ENCODE data around the gene PAPOLA. TPM values are rescaled to one million over a fixed set of nuclear protein-coding genes. Genes with fewer than 3 reads are reported as not detected.

PAPOLA gene
- total and polyA plus RNA-seq, 8 donors, result 60.9 to 317 (median 127) TPM

DNA sequence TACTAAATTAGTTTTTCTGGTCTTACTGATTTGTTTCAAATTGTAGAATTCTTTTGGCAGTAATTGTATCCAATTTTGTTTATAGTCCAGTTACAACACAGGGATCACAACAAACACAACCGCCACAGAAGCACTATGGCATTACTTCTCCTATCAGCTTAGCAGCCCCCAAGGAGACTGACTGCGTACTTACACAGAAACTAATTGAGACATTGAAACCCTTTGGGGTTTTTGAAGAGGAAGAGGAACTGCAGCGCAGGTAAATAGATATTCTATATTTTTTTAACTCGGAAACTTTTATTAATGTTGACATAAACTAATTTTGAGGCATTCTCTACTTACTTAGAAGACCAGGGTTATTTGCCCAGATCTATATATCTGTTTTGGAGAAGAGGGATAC is 17.8 kb downstream of the PAPOLA start:
- no peaks in the 10 kb centered on the region for H3K9me3 ChIP-seq
- no peaks in the 10 kb centered on the region for H3K27me3 ChIP-seq
- intact Hi-C loops (cut with DNase I; ENCODE audit: low total_unique reads), result no loop called here
- peaks cover 14 to 50% (median 47%) of the 10 kb centered on the region in 4 donors for H3K36me3 ChIP-seq
- TF ChIP-seq, protein P1, sequence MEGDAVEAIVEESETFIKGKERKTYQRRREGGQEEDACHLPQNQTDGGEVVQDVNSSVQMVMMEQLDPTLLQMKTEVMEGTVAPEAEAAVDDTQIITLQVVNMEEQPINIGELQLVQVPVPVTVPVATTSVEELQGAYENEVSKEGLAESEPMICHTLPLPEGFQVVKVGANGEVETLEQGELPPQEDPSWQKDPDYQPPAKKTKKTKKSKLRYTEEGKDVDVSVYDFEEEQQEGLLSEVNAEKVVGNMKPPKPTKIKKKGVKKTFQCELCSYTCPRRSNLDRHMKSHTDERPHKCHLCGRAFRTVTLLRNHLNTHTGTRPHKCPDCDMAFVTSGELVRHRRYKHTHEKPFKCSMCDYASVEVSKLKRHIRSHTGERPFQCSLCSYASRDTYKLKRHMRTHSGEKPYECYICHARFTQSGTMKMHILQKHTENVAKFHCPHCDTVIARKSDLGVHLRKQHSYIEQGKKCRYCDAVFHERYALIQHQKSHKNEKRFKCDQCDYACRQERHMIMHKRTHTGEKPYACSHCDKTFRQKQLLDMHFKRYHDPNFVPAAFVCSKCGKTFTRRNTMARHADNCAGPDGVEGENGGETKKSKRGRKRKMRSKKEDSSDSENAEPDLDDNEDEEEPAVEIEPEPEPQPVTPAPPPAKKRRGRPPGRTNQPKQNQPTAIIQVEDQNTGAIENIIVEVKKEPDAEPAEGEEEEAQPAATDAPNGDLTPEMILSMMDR (IDR thresholded peaks at IDR 0.05), result no peak
- no peak for TF ChIP-seq POLR2AphosphoS5 (IDR thresholded peaks at IDR 0.05)
- no peak for TF ChIP-seq EP300 (IDR thresholded peaks at IDR 0.05)
- TF ChIP-seq POLR2A (IDR thresholded peaks at IDR 0.05), result no peak
- H3K4me1 ChIP-seq, result peaks cover 10 to 52% (median 29%) of the 10 kb centered on the region in 4 donors
- DNase-seq, result no peak
- no peak overlapping the region for H3K4me3 ChIP-seq
- H3K27ac ChIP-seq, result no peak overlapping the region
- WGBS, 5 donors, result 86 to 95% (median 89%) methylated on average over 4 of the region's 4 CpGs

- intact Hi-C loops (cut with DNase I; ENCODE audit: low total_unique reads), result no loop called here
- Histone ChIP-seq H3K4me3 (no peak overlapping the region), H3K36me3 (peaks cover 29 to 95% (median 93%) of the 10 kb centered on the region in 4 donors), H3K27ac (no peak overlapping the region), H3K27me3 (no peaks in the 10 kb centered on the region), H3K9me3 (no peaks in the 10 kb centered on the region), H3K4me1 (no peaks in the 10 kb centered on the region)
- no peak for DNase-seq
- TF ChIP-seq EP300 (IDR thresholded peaks at IDR 0.05) (no peak), POLR2A (IDR thresholded peaks at IDR 0.05) (no peak), POLR2AphosphoS5 (IDR thresholded peaks at IDR 0.05) (no peak)
- TF ChIP-seq, protein P1 (IDR thresholded peaks at IDR 0.05), result no peak
- WGBS, 5 donors, result 91 to 99% (median 94%) methylated on average over 5 of the region's 5 CpGs
Observed at GRCh38 chr14:96525452-96525851, 23.3 kb downstream of the PAPOLA start.

GRCh38 chr14:96532632-96533031 is 30.4 kb downstream of the PAPOLA start:
- Histone ChIP-seq H3K27me3 (no peaks in the 10 kb centered on the region), H3K27ac (no peak overlapping the region), H3K36me3 (peaks cover 24 to 95% (median 77%) of the 10 kb centered on the region in 4 donors), H3K4me3 (no peak overlapping the region), H3K4me1 (peaks cover 0 to under 1% (median 0%) of the 10 kb centered on the region in 4 donors), H3K9me3 (no peaks in the 10 kb centered on the region)
- intact Hi-C loops (cut with DNase I; ENCODE audit: low total_unique reads), result no loop called here
- DNase-seq, result no peak
- TF ChIP-seq POLR2A (IDR thresholded peaks at IDR 0.05) (no peak), POLR2AphosphoS5 (IDR thresholded peaks at IDR 0.05) (no peak), EP300 (IDR thresholded peaks at IDR 0.05) (no peak)
- TF ChIP-seq, protein P1 (IDR thresholded peaks at IDR 0.05), result no peak

DNA sequence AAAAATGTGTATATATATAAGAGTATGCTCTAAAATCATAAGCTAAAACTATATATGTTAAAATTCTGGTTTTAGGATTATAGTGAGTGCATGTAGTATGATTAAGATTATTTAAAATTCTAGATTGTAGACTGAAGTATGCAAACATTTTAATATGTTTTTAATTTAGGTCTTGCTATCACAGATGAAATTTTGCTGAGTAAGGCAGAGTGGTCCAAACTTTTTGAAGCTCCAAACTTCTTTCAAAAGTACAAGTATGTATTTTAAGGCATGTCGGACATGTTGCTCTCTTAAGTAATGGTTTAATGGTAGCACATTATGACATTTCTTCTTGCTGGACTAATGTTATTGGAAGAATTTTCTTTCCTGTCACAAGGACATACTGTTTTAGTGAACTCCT is 34.6 kb downstream of the PAPOLA start:
- no peak for DNase-seq

More for the DNA sequence above, 34.6 kb downstream of the PAPOLA start:
- intact Hi-C loops (cut with DNase I; ENCODE audit: low total_unique reads), result no loop called here
- 94 to 100% (median 97%) methylated on average over 1 of the region's 1 CpG for WGBS, 5 donors
- H3K36me3 ChIP-seq, result peaks cover 12 to 56% (median 40%) of the 10 kb centered on the region in 4 donors
- no peak for TF ChIP-seq POLR2AphosphoS5 (IDR thresholded peaks at IDR 0.05)
- TF ChIP-seq, protein P1 (IDR thresholded peaks at IDR 0.05), result no peak
- TF ChIP-seq EP300 (IDR thresholded peaks at IDR 0.05), result no peak
- no peak for TF ChIP-seq POLR2A (IDR thresholded peaks at IDR 0.05)
- no peaks in the 10 kb centered on the region for H3K27me3 ChIP-seq
- peaks cover 0 to 12% (median 3%) of the 10 kb centered on the region in 4 donors for H3K4me1 ChIP-seq
- no peak overlapping the region for H3K27ac ChIP-seq
- no peak overlapping the region for H3K4me3 ChIP-seq
- no peaks in the 10 kb centered on the region for H3K9me3 ChIP-seq

Measured in stomach (tissue), 9 donors.